Parathyroid adenoma (tissue), 2 donors: ENCODE data around the gene ZNF620.

ENCODE experiments used
- H2AFZ ChIP-seq: fragments of 300-600 bp; sonication (generic); one replicate; pipeline ENCODE4 v1.7.0; 2017; ENCODE audit warnings: antibody characterized with exemption, mild to moderate bottlenecking
- H3K27ac ChIP-seq: fragments of 300-600 bp; sonication (generic); one replicate; pipeline ENCODE4 v1.7.0; 2017
- H3K27me3 ChIP-seq: fragments of 300-600 bp; sonication (generic); one replicate; pipeline ENCODE4 v1.7.0; 2017; ENCODE audit warnings: low read length; ENCODE audit not compliant: control insufficient read depth, insufficient read depth
- H3K36me3 ChIP-seq: fragments of 300-600 bp; sonication (generic); one replicate; pipeline ENCODE4 v1.7.0; 2017; ENCODE audit warnings: low read length; ENCODE audit not compliant: control insufficient read depth, insufficient read depth
- H3K4me1 ChIP-seq: fragments of 300-600 bp; sonication (generic); one replicate; pipeline ENCODE4 v1.7.0; 2017; ENCODE audit warnings: control low read depth
- H3K4me2 ChIP-seq: fragments of 300-600 bp; sonication (generic); one replicate; pipeline ENCODE4 v1.7.0; 2017; ENCODE audit warnings: low read length
- H3K4me3 ChIP-seq: fragments of 300-600 bp; sonication (generic); one replicate; pipeline ENCODE4 v1.7.0; 2017; ENCODE audit warnings: low read depth, low read length
- H3K79me2 ChIP-seq: fragments of 300-600 bp; sonication (generic); one replicate; pipeline ENCODE4 v1.7.0; 2017; ENCODE audit warnings: control low read depth
- H3K9ac ChIP-seq: fragments of 300-600 bp; sonication (generic); one replicate; pipeline ENCODE4 v1.7.0; 2017; ENCODE audit warnings: mild to moderate bottlenecking
- H3K9me3 ChIP-seq: fragments of 300-600 bp; sonication (generic); one replicate; pipeline ENCODE4 v1.7.0; 2017; ENCODE audit warnings: low read length; ENCODE audit not compliant: control insufficient read depth
- CTCF ChIP-seq: fragments of 300-600 bp; sonication (generic); IDR thresholded peaks from one replicate; pipeline ENCODE4 v1.7.0; 2017; ENCODE audit warnings: antibody characterized with exemption, mild to moderate bottlenecking
- donor health status: primary hyperparathyroidism.

Gene ZNF620

GRCh38 chr3:40524222-40524567 is 18.4 kb downstream of the ZNF620 start:
- Histone ChIP-seq H3K27ac (peak overlapping the region; percentile 88), H2AFZ (peak overlapping the region; percentile 98), H3K4me1 (peaks cover 8% of the 10 kb centered on the region), H3K4me3 (peak overlapping the region; percentile 76), H3K36me3 (no peaks in the 10 kb centered on the region), H3K79me2 (peaks cover 3% of the 10 kb centered on the region), H3K27me3 (no peaks in the 10 kb centered on the region), H3K4me2 (peak overlapping the region; percentile 82), H3K9me3 (no peaks in the 10 kb centered on the region), H3K9ac (peak overlapping the region; percentile 81)
- TF ChIP-seq CTCF, result no peak

- no peak for TF ChIP-seq CTCF
- H3K79me2 ChIP-seq, result peaks cover 3% of the 10 kb centered on the region
These were observed 18.9 kb downstream of the ZNF620 start, which contains the start of gene ZNF621 for GRCh38 chr3:40524568-40525285. TSS of gene ZNF621 (plus strand) at chr3:40524960. CDS start at chr3:40525841, 881 bp downstream.

DNA sequence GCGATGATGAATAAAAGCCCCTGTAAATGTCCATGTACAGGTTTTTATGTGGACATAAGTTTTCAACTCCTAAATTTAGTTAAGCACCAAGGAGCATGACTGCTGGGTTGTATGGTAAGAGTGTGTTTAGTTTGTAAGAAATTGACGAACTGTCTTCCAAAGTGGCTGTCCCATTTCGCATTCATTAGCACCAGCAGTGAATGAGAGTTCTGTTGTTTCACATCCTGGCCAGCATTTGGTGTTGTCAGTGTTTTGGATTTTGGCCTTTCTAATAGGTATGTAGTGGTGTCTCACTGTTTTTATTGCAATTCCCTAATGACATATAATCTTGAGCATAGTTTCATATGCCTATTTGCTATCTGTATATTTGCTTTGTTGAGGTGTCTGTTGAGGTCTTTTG is 22.6 kb downstream of the ZNF620 start:
- Histone ChIP-seq H3K79me2 (peaks cover 3% of the 10 kb centered on the region), H3K4me1 (peaks cover 8% of the 10 kb centered on the region), H3K9me3 (no peaks in the 10 kb centered on the region), H3K27ac (no peak overlapping the region), H3K4me2 (no peak overlapping the region), H3K27me3 (no peaks in the 10 kb centered on the region), H3K36me3 (peaks cover 4% of the 10 kb centered on the region), H3K4me3 (no peak overlapping the region), H3K9ac (no peak overlapping the region), H2AFZ (no peak overlapping the region)
- no peak for TF ChIP-seq CTCF

More at GRCh38 chr3:40524568-40525285, 18.9 kb downstream of the ZNF620 start, which contains the start of gene ZNF621:
- H2AFZ ChIP-seq, result peak within 1 kb of the TSS; percentile 98
- H3K9me3 ChIP-seq, result no peaks in the 10 kb centered on the region
- H3K27me3 ChIP-seq, result no peaks in the 10 kb centered on the region
- H3K4me3 ChIP-seq, result peak within 1 kb of the TSS; percentile 76
- peak within 1 kb of the TSS; percentile 88 for H3K27ac ChIP-seq
- peaks cover 8% of the 10 kb centered on the region for H3K4me1 ChIP-seq
- H3K9ac ChIP-seq, result peak within 1 kb of the TSS; percentile 81
- H3K36me3 ChIP-seq, result no peaks in the 10 kb centered on the region
- H3K4me2 ChIP-seq, result peak within 1 kb of the TSS; percentile 82

DNA sequence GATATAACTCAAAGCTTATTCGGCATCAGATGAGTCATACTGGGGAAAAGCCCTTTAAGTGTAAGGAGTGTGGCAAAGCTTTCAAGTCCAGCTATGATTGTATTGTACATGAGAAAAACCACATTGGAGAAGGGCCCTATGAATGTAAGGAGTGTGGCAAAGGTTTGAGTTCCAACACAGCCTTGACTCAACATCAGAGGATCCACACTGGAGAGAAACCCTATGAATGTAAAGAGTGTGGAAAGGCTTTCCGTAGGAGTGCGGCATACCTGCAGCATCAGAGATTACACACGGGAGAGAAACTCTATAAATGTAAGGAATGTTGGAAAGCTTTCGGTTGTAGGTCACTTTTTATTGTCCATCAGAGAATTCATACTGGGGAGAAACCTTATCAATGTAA is 26.4 kb downstream of the ZNF620 start:
- H3K9me3 ChIP-seq, result no peaks in the 10 kb centered on the region
- TF ChIP-seq CTCF, result no peak

GRCh38 chr3:40534283-40534682 is 28.4 kb downstream of the ZNF620 start:
- Histone ChIP-seq H3K4me3 (no peak overlapping the region), H3K4me1 (no peaks in the 10 kb centered on the region), H3K27me3 (no peaks in the 10 kb centered on the region), H3K36me3 (peaks cover 4% of the 10 kb centered on the region), H3K9ac (no peak overlapping the region), H3K4me2 (no peak overlapping the region), H3K27ac (no peak overlapping the region), H3K9me3 (no peaks in the 10 kb centered on the region), H3K79me2 (no peaks in the 10 kb centered on the region), H2AFZ (no peak overlapping the region)
- no peak for TF ChIP-seq CTCF

More for the DNA sequence above, 26.4 kb downstream of the ZNF620 start:
- no peaks in the 10 kb centered on the region for H3K79me2 ChIP-seq
- no peak overlapping the region for H3K27ac ChIP-seq
- H3K4me1 ChIP-seq, result no peaks in the 10 kb centered on the region
- no peak overlapping the region for H3K4me3 ChIP-seq
- no peaks in the 10 kb centered on the region for H3K27me3 ChIP-seq
- no peak overlapping the region for H3K4me2 ChIP-seq
- no peak overlapping the region for H2AFZ ChIP-seq
- peaks cover 4% of the 10 kb centered on the region for H3K36me3 ChIP-seq
- no peak overlapping the region for H3K9ac ChIP-seq
